Camera-type eye (tissue), 1 donor: ENCODE data around the gene TMEM260. TPM values are rescaled to one million over a fixed set of nuclear protein-coding genes. Genes with fewer than 3 reads are reported as not detected.

Experiments
- total RNA-seq: library from RNA; depleted of rRNA; stranded (reverse); fragments of >200 nt; gene quantifications from one replicate; pipeline ENCODE4 v1.2.3, GENCODE V29; 2014

The TMEM260 gene
- total RNA-seq: 40.3 TPM

GRCh38 chr14:56579345-56580220 is at the start of gene TMEM260:
Gene TMEM260, plus strand, starts transcription at chr14:56579798. Its CDS starts 117 bp downstream, at chr14:56579915.

Other genes with a start within 250 kb of the TMEM260 start
- gene OTX2, start 230.7 kb downstream of the TMEM260 start, total RNA-seq: 538 TPM